PC-3 (cell line): ENCODE data around the gene LRRC28.

ENCODE experiments used
- CTCF ChIP-seq: fragments of 300-600 bp; sonication (generic); conservative IDR thresholded peaks from 2 replicates; pipeline ENCODE4 v1.5.1; 2017; ENCODE audit warnings: antibody characterized with exemption, low read depth, mild to moderate bottlenecking, low read length
- EZH2 ChIP-seq: fragments of 300-600 bp; sonication (generic); IDR thresholded peaks from one replicate; pipeline ENCODE4 v1.6.1; 2017; ENCODE audit warnings: antibody characterized with exemption, mild to moderate bottlenecking, low read length; ENCODE audit not compliant: unreplicated experiment
- EZH2phosphoT487 ChIP-seq: fragments of 300-600 bp; sonication (generic); IDR thresholded peaks from 2 replicates; pipeline ENCODE4 v1.6.1; 2018; ENCODE audit warnings: mild to moderate bottlenecking, antibody characterized with exemption, low read length, borderline replicate concordance

GRCh38 chr15:99211926-99212325 lies 39.4 kb upstream of the LRRC28 start:
- TF ChIP-seq CTCF: no peak
- no peak for TF ChIP-seq EZH2
- TF ChIP-seq EZH2phosphoT487: no peak
